T-helper 2 cell treated with Interferon-gamma antibody and Interleukin-4, amounts not matched to agents 100 ng/mL and 5 ng/mL, for 36 hours (primary cell): Measurements from ENCODE around the gene PLXND1. TPM values are rescaled to one million over a fixed set of nuclear protein-coding genes. Genes with fewer than 3 reads are reported as not detected.

Source experiments
- intact Hi-C: fragments of 100-400 bp; cut with micrococcal nuclease; formaldehyde crosslinking; loops from one replicate; pipeline ENCODE4 v1.15.1; 2023
- total RNA-seq: library from RNA; stranded (reverse); gene quantifications from 2 replicates; pipeline ENCODE4 v1.2.3, GENCODE V29; 2022

The PLXND1 gene
- total RNA-seq, 1 donor from 2014 or later: 1.6 TPM

GRCh38 chr3:129513705-129514104 lies 92.8 kb downstream of the PLXND1 start:
- intact Hi-C loops: no loop called here

GRCh38 chr3:129512595-129512994 lies 93.9 kb downstream of the PLXND1 start:
- intact Hi-C loops: no loop called here

- intact Hi-C loops: no loop called here
These were observed 99.2 kb downstream of the PLXND1 start for GRCh38 chr3:129507181-129507831.

GRCh38 chr3:129506231-129506742 lies 100.2 kb downstream of the PLXND1 start:
- intact Hi-C loops: no loop called here

GRCh38 chr3:129505341-129505740 lies 101.1 kb downstream of the PLXND1 start:
- intact Hi-C loops: no loop called here

Other genes with a start within 250 kb of the PLXND1 start
- gene EFCAB12, start 178.0 kb downstream of the PLXND1 start, total RNA-seq: 0.39 and 0.43 TPM in 2 replicates
- gene MBD4, start 166.7 kb downstream of the PLXND1 start, total RNA-seq: 44.4 and 49.0 TPM in 2 replicates
- 20.4 and 22.5 TPM in 2 replicates for gene IFT122, start 166.5 kb downstream of the PLXND1 start, total RNA-seq
- not detected in 2 replicates for gene RHO, start 78.0 kb downstream of the PLXND1 start, total RNA-seq
- not detected in 2 replicates for gene H1-8, start 63.5 kb downstream of the PLXND1 start, total RNA-seq